Endothelial cell of umbilical vein (primary cell): ENCODE data around the gene SMIM36.
"Not testable (repeated sequence)": the region's sequence is repeated elsewhere in the genome, so short reads cannot be mapped to it uniquely, and the experiment has no call there.

Experiments
- CTCF ChIP-seq, 2 donors: IDR thresholded peaks; 1 replicate in 1 of 2; 2 replicates in 1 of 2; pipeline ENCODE4 v1.5.1; 2011; ENCODE audit warnings: low read length in 2 of 2, mild to moderate bottlenecking in 2 of 2, moderate library complexity in 2 of 2, control low read depth in 1 of 2, inconsistent platforms in 1 of 2, low read depth in 1 of 2; ENCODE audit not compliant: insufficient read depth in 1 of 2; ENCODE audit errors: extremely low read depth in 1 of 2
- EZH2 ChIP-seq: IDR thresholded peaks from 2 replicates; pipeline ENCODE4 v1.6.1; 2012; ENCODE audit warnings: borderline replicate concordance, low read depth, mild to moderate bottlenecking, moderate library complexity, low read length, inconsistent platforms; ENCODE audit not compliant: severe bottlenecking
- GATA2 ChIP-seq: IDR thresholded peaks from 2 replicates; pipeline ENCODE4 v1.7.0; 2011; ENCODE audit warnings: low read depth, mild to moderate bottlenecking, moderate library complexity, mixed read lengths, low read length; ENCODE audit not compliant: insufficient read length, insufficient read depth
- POLR2A ChIP-seq: IDR thresholded peaks from 2 replicates; pipeline ENCODE4 v1.6.1; 2012; ENCODE audit warnings: low read depth, mild to moderate bottlenecking, control low read depth, low read length
- POLR2AphosphoS5 ChIP-seq: IDR thresholded peaks from 2 replicates; pipeline ENCODE4 v1.6.1; 2012; ENCODE audit warnings: low read depth, mild to moderate bottlenecking, control low read depth, low read length, moderate library complexity; ENCODE audit not compliant: insufficient read depth
- TF ChIP-seq, protein P1 (sequence below): IDR thresholded peaks from 2 replicates; pipeline ENCODE4 v1.6.1; 2011; ENCODE audit not compliant: insufficient read depth, insufficient read length

DNA sequence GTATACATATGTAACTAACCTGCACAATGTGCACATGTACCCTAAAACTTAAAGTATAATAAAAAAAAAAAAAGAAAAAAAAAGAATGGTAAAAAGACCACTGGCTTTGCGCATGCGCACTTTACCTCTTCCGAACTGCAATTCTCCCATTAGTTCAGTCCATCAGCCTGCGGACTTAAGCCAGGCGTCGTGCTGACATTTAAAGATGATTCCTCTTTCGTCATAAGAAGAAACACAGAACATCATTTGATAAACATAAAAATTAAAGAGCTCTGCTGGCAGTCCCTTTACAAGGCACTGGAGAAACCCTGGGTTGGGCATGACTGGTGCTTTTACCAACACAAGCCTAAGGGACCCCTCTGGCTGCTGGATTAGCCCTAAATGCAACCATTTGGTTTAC is 3.6 kb downstream of the SMIM36 start:
- TF ChIP-seq GATA2; POLR2A; CTCF (IDR thresholded peaks at IDR 0.05; ENCODE audit: extremely low read depth in 1 of 2, insufficient read depth in 1 of 2, low read depth in 1 of 2, low read length in 2 of 2); EZH2; POLR2AphosphoS5: not testable (repeated sequence)
- TF ChIP-seq, protein P1, sequence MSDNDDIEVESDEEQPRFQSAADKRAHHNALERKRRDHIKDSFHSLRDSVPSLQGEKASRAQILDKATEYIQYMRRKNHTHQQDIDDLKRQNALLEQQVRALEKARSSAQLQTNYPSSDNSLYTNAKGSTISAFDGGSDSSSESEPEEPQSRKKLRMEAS, result not testable (repeated sequence)
